Measurements from ENCODE around the gene TBC1D2B. TPM values are rescaled to one million over a fixed set of nuclear protein-coding genes. Genes with fewer than 3 reads are reported as not detected.
"Not testable (repeated sequence)": the region's sequence is repeated elsewhere in the genome, so short reads cannot be mapped to it uniquely, and the experiment has no call there.

Gene TBC1D2B
- total RNA-seq, 1 experiment from 2014 or later = 17.6 TPM

- H3K36me3 Mint-ChIP-seq (ENCODE audit: insufficient read depth in 1 of 3, low read depth in 3 of 3) = peaks cover 0 to 22% (median 18%) of the 10 kb centered on the region in 3 experiments; a peak in 6 of 7 replicates
- H4K8ac ChIP-seq (replicated peaks; ENCODE audit: insufficient read length, low read depth, low read length) = no peak overlapping the region
- H3K56ac ChIP-seq (ENCODE audit: insufficient read length, low read depth, low read length) = no peak overlapping the region
- no peak overlapping the region for H2AFZ ChIP-seq (ENCODE audit: low read length)
- no CpG with 5 or more reads among the region's 8 CpGs for WGBS (ENCODE audit: extremely low coverage, insufficient read length, low lambda C conversion rate)
- no peak overlapping the region for H3K14ac ChIP-seq (ENCODE audit: insufficient read depth, low read length)
- H3K9ac ChIP-seq (ENCODE audit: extremely low read depth, insufficient read length, low read length) = no peak overlapping the region
- H3K4ac ChIP-seq (ENCODE audit: low read depth, low read length) = no peak overlapping the region
- H3K18ac ChIP-seq (ENCODE audit: insufficient read length, low read depth, low read length) = no peak overlapping the region
- TF ChIP-seq, protein P1, sequence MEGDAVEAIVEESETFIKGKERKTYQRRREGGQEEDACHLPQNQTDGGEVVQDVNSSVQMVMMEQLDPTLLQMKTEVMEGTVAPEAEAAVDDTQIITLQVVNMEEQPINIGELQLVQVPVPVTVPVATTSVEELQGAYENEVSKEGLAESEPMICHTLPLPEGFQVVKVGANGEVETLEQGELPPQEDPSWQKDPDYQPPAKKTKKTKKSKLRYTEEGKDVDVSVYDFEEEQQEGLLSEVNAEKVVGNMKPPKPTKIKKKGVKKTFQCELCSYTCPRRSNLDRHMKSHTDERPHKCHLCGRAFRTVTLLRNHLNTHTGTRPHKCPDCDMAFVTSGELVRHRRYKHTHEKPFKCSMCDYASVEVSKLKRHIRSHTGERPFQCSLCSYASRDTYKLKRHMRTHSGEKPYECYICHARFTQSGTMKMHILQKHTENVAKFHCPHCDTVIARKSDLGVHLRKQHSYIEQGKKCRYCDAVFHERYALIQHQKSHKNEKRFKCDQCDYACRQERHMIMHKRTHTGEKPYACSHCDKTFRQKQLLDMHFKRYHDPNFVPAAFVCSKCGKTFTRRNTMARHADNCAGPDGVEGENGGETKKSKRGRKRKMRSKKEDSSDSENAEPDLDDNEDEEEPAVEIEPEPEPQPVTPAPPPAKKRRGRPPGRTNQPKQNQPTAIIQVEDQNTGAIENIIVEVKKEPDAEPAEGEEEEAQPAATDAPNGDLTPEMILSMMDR (conservative IDR thresholded peaks at IDR 0.05) = no peak
- no peaks in the 10 kb centered on the region for H3K27me3 Mint-ChIP-seq (ENCODE audit: low read depth)
- no peak overlapping the region for H4K91ac ChIP-seq (ENCODE audit: insufficient read length, low read depth, low read length)
- no peak for DNase-seq
- H2AK5ac ChIP-seq (ENCODE audit: insufficient read length, low read length) = no peak overlapping the region
- no peak overlapping the region for H3K23ac ChIP-seq (ENCODE audit: insufficient read length, low read depth, low read length)
- H4K5ac ChIP-seq (ENCODE audit: insufficient read length, low read depth, low read length) = no peak overlapping the region
- H3K4me1 ChIP-seq (ENCODE audit: insufficient read depth, low read length) = no peaks in the 10 kb centered on the region
- no peak overlapping the region for H3K4me3 Mint-ChIP-seq
- H3K9me3 ChIP-seq (ENCODE audit: control insufficient read depth, low read depth, low read length) = no peaks in the 10 kb centered on the region
- H2BK120ac ChIP-seq (ENCODE audit: low read depth, low read length, poor library complexity, severe bottlenecking) = no peak overlapping the region
- H3K9me3 Mint-ChIP-seq = no peaks in the 10 kb centered on the region
- no peak overlapping the region for H2BK15ac ChIP-seq (ENCODE audit: low read depth, low read length)
- H2BK5ac ChIP-seq (ENCODE audit: insufficient read length, low read length) = no peak overlapping the region
- no peaks in the 10 kb centered on the region for H3K79me2 ChIP-seq (ENCODE audit: insufficient read depth, low read length)
- H3T11ph ChIP-seq (ENCODE audit: low read length) = no peak overlapping the region
- no peak overlapping the region for H3K27ac Mint-ChIP-seq
- no peaks in the 10 kb centered on the region for H3K79me1 ChIP-seq (ENCODE audit: insufficient read depth, low read depth, low read length, poor library complexity, severe bottlenecking)
- no peaks in the 10 kb centered on the region for H3K27me3 ChIP-seq (ENCODE audit: insufficient read depth, low read length)
- H2BK12ac ChIP-seq (ENCODE audit: insufficient read length, low read depth, low read length) = no peak overlapping the region
- H3K23me2 ChIP-seq (ENCODE audit: insufficient read length, low read depth, low read length, poor library complexity, severe bottlenecking) = no peaks in the 10 kb centered on the region
- no peak overlapping the region for H3K4me2 ChIP-seq (ENCODE audit: insufficient read depth, insufficient read length, low read length)
- no peak overlapping the region for H2BK20ac ChIP-seq (ENCODE audit: low read depth, low read length, poor library complexity, severe bottlenecking)
- no peaks in the 10 kb centered on the region for H4K20me1 ChIP-seq (ENCODE audit: control insufficient read depth, insufficient read depth, insufficient read length)
- no peak overlapping the region for H3K27ac ChIP-seq (ENCODE audit: insufficient read length, low read depth, low read length)
- peaks cover 7 to 12% of the 10 kb centered on the region in 2 experiments for H3K4me1 Mint-ChIP-seq
Measured at GRCh38 chr15:77998592-77998991, 78.9 kb downstream of the TBC1D2B start.

DNA sequence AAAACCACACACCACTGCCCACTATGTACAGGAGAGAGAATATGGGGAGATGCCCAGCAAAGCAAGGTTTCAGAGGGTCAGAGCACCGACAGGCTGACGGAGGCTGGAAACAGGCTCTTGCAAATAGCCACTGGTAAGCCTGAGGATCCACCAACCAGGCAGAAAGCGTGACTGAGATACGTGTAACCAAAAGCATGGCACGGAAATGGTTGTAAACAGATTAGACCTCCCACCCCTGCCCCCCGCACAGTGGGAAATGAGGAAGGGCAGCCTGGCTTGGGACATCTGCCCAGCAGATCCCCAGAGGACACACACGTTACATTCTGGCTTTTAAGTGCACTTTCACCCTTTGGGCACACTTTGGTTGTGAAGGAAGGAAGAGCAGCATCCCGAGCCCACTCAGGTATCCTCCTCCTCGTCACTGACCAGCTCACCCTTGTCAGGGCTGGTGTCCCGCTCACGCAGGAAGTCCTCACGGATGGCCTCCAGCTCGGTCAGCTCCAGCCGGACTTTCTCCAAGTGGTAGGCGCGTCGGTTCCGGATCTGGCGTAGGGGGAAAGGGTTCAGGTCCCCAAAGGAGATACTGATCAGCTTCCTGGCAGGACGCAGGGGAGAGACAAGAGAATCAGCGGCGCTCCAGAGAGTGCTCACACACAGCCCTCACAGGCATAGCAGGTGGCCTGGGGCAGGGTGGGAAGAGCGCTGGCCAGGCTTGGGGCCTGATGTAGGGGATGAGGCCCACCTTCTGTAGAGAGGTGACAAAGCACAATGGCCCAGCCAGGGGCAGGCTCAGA is 79.6 kb downstream of the TBC1D2B start:
- peaks cover 0 to 18% (median 12%) of the 10 kb centered on the region in 3 experiments; a peak in 6 of 7 replicates for H3K36me3 Mint-ChIP-seq (ENCODE audit: insufficient read depth in 1 of 3, low read depth in 3 of 3)
- not testable (repeated sequence) for H2BK20ac ChIP-seq (ENCODE audit: low read depth, low read length, poor library complexity, severe bottlenecking); H3K27ac ChIP-seq (ENCODE audit: insufficient read length, low read depth, low read length)

More for the DNA sequence above, 79.6 kb downstream of the TBC1D2B start:
- not testable (repeated sequence) for H3K23me2 ChIP-seq (ENCODE audit: insufficient read length, low read depth, low read length, poor library complexity, severe bottlenecking); H3K9me3 ChIP-seq (ENCODE audit: control insufficient read depth, low read depth, low read length); H2BK12ac ChIP-seq (ENCODE audit: insufficient read length, low read depth, low read length); H3K27me3 Mint-ChIP-seq (ENCODE audit: low read depth); H4K20me1 ChIP-seq (ENCODE audit: control insufficient read depth, insufficient read depth, insufficient read length); H4K5ac ChIP-seq (ENCODE audit: insufficient read length, low read depth, low read length); H3K27ac Mint-ChIP-seq; H2BK5ac ChIP-seq (ENCODE audit: insufficient read length, low read length); H3K79me1 ChIP-seq (ENCODE audit: insufficient read depth, low read depth, low read length, poor library complexity, severe bottlenecking); H2AK5ac ChIP-seq (ENCODE audit: insufficient read length, low read length); H2AFZ ChIP-seq (ENCODE audit: low read length); H3K9ac ChIP-seq (ENCODE audit: extremely low read depth, insufficient read length, low read length); H3K79me2 ChIP-seq (ENCODE audit: insufficient read depth, low read length); H3K4me1 Mint-ChIP-seq; H3K56ac ChIP-seq (ENCODE audit: insufficient read length, low read depth, low read length); DNase-seq; H3K4ac ChIP-seq (ENCODE audit: low read depth, low read length); H3K9me3 Mint-ChIP-seq; H3K18ac ChIP-seq (ENCODE audit: insufficient read length, low read depth, low read length); H3K27me3 ChIP-seq (ENCODE audit: insufficient read depth, low read length); H3K4me3 Mint-ChIP-seq; H3K4me1 ChIP-seq (ENCODE audit: insufficient read depth, low read length); H2BK120ac ChIP-seq (ENCODE audit: low read depth, low read length, poor library complexity, severe bottlenecking); H3K4me2 ChIP-seq (ENCODE audit: insufficient read depth, insufficient read length, low read length); H3K23ac ChIP-seq (ENCODE audit: insufficient read length, low read depth, low read length); H4K8ac ChIP-seq (replicated peaks; ENCODE audit: insufficient read length, low read depth, low read length); H4K91ac ChIP-seq (ENCODE audit: insufficient read length, low read depth, low read length); H2BK15ac ChIP-seq (ENCODE audit: low read depth, low read length); H3T11ph ChIP-seq (ENCODE audit: low read length); H3K14ac ChIP-seq (ENCODE audit: insufficient read depth, low read length)
- WGBS (ENCODE audit: extremely low coverage, insufficient read length, low lambda C conversion rate) = no CpG with 5 or more reads among the region's 23 CpGs

All from H9 (cell line).